OCI-LY7 (cell line): ENCODE measurements around the gene RFX8.

Experiments used
- CTCF ChIP-seq: fragments of 200-600 bp; sonication (generic); conservative IDR thresholded peaks from 2 replicates; pipeline ENCODE4 v1.5.1; 2014; ENCODE audit warnings: mild to moderate bottlenecking, antibody characterized with exemption, low read length, moderate library complexity, mixed read lengths
- EZH2phosphoT487 ChIP-seq: fragments of 200-600 bp; sonication (generic); IDR thresholded peaks from 2 replicates; pipeline ENCODE4 v1.6.1; 2018; ENCODE audit warnings: low read depth, borderline replicate concordance, mild to moderate bottlenecking, mixed run types, antibody characterized with exemption, low read length, moderate library complexity, mixed read lengths

- TF ChIP-seq CTCF (no peak), EZH2phosphoT487 (no peak)
These were observed 35.2 kb downstream of the RFX8 start for GRCh38 chr2:101439716-101440115.
